NOMO-1 treated with dmso at 0.1 percent for 144 hours (cell line): Measurements from ENCODE around the gene PCSK4.

Experiments used
- DNase-seq: peaks from one replicate; lab custom pipeline; 2025; ENCODE audit not compliant: unreplicated experiment; lab: John Stamatoyannopoulos, UW

Gene PCSK4

GRCh38 chr19:1457031-1457739 is 33.0 kb downstream of the PCSK4 start:
- DNase-seq, result no peak

- DNase-seq, result no peak
Observed at GRCh38 chr19:1456121-1456900, 33.8 kb downstream of the PCSK4 start.

- no peak for DNase-seq
Observed at GRCh38 chr19:1455336-1456120, 34.6 kb downstream of the PCSK4 start.

GRCh38 chr19:1455002-1455335 is 35.2 kb downstream of the PCSK4 start:
- DNase-seq, result no peak

GRCh38 chr19:1453525-1454364 is 36.4 kb downstream of the PCSK4 start:
- no peak for DNase-seq

- no peak for DNase-seq
Observed at GRCh38 chr19:1452802-1453524, 37.2 kb downstream of the PCSK4 start.

- no peak for DNase-seq
Observed at GRCh38 chr19:1451916-1452801, 38.0 kb downstream of the PCSK4 start.

- DNase-seq, result no peak
Observed at GRCh38 chr19:1450735-1451731, 39.1 kb downstream of the PCSK4 start.

GRCh38 chr19:1449467-1450442 is 40.4 kb downstream of the PCSK4 start, which contains the start of gene APC2:
Gene APC2, plus strand, starts transcription at chr19:1450121. Its CDS starts 2,881 bp downstream, at chr19:1453002.
- no peak for DNase-seq

- DNase-seq, result no peak
Observed at GRCh38 chr19:1447944-1448343, 42.2 kb downstream of the PCSK4 start.

- no peak for DNase-seq
Observed at GRCh38 chr19:1447504-1447903, 42.6 kb downstream of the PCSK4 start.

- DNase-seq, result no peak
Observed at GRCh38 chr19:1446713-1447481, 43.3 kb downstream of the PCSK4 start.

- no peak for DNase-seq
Observed at GRCh38 chr19:1445932-1446712, 44.0 kb downstream of the PCSK4 start.

- DNase-seq, result peak; percentile 54
Observed at GRCh38 chr19:1445185-1445931, 44.8 kb downstream of the PCSK4 start.
